Measurements from ENCODE around the gene CAMK2A. TPM values are rescaled to one million over a fixed set of nuclear protein-coding genes. Genes with fewer than 3 reads are reported as not detected.

CAMK2A gene
- total RNA-seq, 3 donors from 2014 or later (not counting 1 experiment from before 2014, with no cell fraction given): 0.38 TPM; not detected in 2

DNA sequence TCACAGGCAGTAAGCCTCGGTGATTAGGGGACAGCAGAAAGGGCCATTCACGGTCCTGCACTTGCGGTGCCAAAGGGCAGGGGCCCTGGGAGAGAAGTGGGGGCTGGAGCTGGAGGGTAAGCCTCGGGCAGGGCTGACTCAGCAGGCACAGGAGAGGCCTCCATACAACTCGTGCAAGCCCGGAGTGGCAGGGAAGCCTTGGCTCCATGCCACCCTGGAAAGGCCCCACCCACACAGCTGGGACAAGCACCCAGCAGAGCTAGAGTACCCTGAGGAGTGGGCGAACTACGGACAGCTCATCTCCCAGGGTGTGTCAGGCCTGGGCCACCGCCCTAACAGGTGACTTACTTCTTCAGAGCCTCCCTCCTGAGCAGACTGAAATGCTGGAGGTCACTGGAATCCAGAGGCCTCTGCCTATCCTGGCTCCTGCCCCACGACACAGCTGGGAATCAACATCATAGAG is 5.6 kb upstream of the CAMK2A start:
- no peaks in the 10 kb centered on the region for H3K4me1 Mint-ChIP-seq
- WGBS (ENCODE audit: insufficient coverage): 75% methylated on average over 10 of the region's 10 CpGs
- H3K4me3 ChIP-seq (ENCODE audit: low read length): no peak overlapping the region
- no peaks in the 10 kb centered on the region for H3K27me3 ChIP-seq (ENCODE audit: control insufficient read depth, insufficient read depth, low read length)
- TF ChIP-seq, protein P1, sequence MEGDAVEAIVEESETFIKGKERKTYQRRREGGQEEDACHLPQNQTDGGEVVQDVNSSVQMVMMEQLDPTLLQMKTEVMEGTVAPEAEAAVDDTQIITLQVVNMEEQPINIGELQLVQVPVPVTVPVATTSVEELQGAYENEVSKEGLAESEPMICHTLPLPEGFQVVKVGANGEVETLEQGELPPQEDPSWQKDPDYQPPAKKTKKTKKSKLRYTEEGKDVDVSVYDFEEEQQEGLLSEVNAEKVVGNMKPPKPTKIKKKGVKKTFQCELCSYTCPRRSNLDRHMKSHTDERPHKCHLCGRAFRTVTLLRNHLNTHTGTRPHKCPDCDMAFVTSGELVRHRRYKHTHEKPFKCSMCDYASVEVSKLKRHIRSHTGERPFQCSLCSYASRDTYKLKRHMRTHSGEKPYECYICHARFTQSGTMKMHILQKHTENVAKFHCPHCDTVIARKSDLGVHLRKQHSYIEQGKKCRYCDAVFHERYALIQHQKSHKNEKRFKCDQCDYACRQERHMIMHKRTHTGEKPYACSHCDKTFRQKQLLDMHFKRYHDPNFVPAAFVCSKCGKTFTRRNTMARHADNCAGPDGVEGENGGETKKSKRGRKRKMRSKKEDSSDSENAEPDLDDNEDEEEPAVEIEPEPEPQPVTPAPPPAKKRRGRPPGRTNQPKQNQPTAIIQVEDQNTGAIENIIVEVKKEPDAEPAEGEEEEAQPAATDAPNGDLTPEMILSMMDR (IDR thresholded peaks at IDR 0.05): no peak
- no peak overlapping the region for H3K27ac Mint-ChIP-seq
- H3K9me3 Mint-ChIP-seq: no peaks in the 10 kb centered on the region
- H3K4me1 ChIP-seq (ENCODE audit: control insufficient read depth, insufficient read depth, low read length): no peaks in the 10 kb centered on the region
- no peaks in the 10 kb centered on the region for H3K36me3 ChIP-seq (ENCODE audit: control insufficient read depth, insufficient read depth, low read length)
- intact Hi-C loops (cut with micrococcal nuclease): no loop called here
- H3K9me3 ChIP-seq (ENCODE audit: control insufficient read depth, insufficient read depth, low read length): no peaks in the 10 kb centered on the region
- DNase-seq: no peak
- H3K4me3 Mint-ChIP-seq: no peak overlapping the region
- H3K27me3 Mint-ChIP-seq (ENCODE audit: low read depth in 2 of 2): peaks cover 11 to 14% of the 10 kb centered on the region in 2 donors
- no peak overlapping the region for H3K27ac ChIP-seq (ENCODE audit: low read length)
- ATAC-seq: no peak
- H3K36me3 Mint-ChIP-seq: no peaks in the 10 kb centered on the region

DNA sequence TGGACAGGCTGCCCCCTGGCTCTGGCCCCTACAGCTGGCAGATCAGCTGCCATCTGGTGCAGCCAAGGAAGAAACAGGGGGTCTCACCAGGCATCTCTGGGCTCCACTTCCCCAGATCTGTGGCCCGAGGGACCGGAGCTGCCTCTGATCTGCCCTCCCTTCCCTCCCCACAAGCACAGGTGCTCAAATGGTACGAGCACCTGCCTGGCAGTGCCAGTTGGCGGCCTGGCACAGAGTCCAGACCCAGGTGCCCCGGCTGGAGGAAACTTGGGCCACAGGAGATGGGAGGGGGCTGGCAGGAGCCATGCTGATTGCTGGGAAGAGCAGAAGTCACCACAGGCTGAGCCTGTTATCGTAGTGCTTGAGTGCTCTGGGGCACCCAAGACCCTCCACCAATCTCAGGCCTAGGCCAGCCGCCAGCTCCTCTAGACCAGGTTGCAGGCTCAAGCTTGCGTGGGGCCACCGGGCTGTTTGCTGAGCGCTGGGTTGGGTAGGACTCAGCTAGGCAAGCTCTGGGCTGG is 5.0 kb upstream of the CAMK2A start:
- Mint-ChIP-seq H3K36me3 (no peaks in the 10 kb centered on the region), H3K9me3 (no peaks in the 10 kb centered on the region), H3K4me3 (no peak overlapping the region), H3K4me1 (no peaks in the 10 kb centered on the region), H3K27me3 (ENCODE audit: low read depth in 2 of 2) (peaks cover 8 to 13% of the 10 kb centered on the region in 2 donors), H3K27ac (no peak overlapping the region)
- intact Hi-C loops (cut with micrococcal nuclease): no loop called here
- TF ChIP-seq, protein P1 (IDR thresholded peaks at IDR 0.05): no peak
- Histone ChIP-seq H3K9me3 (ENCODE audit: control insufficient read depth, insufficient read depth, low read length) (no peaks in the 10 kb centered on the region), H3K27me3 (ENCODE audit: control insufficient read depth, insufficient read depth, low read length) (no peaks in the 10 kb centered on the region), H3K36me3 (ENCODE audit: control insufficient read depth, insufficient read depth, low read length) (no peaks in the 10 kb centered on the region), H3K4me1 (ENCODE audit: control insufficient read depth, insufficient read depth, low read length) (no peaks in the 10 kb centered on the region), H3K4me3 (ENCODE audit: low read length) (no peak overlapping the region), H3K27ac (ENCODE audit: low read length) (no peak overlapping the region)
- WGBS (ENCODE audit: insufficient coverage): 91% methylated on average over 10 of the region's 10 CpGs
- DNase-seq: no peak
- ATAC-seq: no peak

DNA sequence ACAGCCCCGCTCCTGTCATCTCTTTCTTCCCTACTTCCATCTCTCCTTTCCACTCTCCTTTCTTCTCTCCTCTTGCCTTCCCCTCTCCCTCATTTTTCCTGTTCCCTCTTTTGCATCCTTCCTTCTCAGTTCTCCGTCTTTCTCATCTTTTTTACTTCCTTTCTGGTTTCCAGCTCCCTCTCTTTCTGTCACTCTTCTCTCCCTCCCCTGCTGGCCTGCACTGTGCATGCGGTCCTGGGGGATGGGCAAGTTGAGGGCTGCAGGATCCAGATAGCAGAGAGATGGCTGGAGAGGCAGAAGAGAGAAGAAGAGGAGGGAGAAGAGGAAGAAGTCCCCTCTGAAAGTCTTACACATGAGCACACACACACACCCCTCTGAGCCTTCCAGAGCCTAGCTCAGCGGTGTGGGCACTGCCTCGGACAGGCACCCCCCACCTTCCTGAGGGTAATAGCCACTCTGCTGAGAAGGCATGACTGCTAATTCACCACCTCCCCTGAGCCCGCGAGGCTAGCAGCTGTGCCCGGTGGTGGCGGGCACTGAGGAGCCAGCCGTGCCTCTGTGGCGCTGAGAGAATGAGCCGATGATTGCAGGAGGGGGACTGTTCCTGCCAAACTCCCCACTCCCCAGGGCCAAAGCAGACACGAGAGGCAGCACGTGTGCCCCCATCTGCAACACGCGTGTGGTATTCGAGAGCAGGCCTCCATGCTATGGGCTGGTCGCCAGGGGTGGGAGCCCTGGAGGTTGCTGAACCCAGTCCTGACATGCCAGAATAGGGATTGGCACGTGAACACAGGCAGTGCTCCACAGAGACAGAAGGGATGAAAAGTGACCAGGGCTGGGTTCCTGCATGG is 3.7 kb upstream of the CAMK2A start:
- no peak overlapping the region for H3K4me3 ChIP-seq (ENCODE audit: low read length)
- TF ChIP-seq, protein P1 (IDR thresholded peaks at IDR 0.05): no peak
- H3K27ac ChIP-seq (ENCODE audit: low read length): no peak overlapping the region
- DNase-seq (no peak), ATAC-seq (no peak)
- no peaks in the 10 kb centered on the region for H3K4me1 Mint-ChIP-seq
- no peaks in the 10 kb centered on the region for H3K9me3 ChIP-seq (ENCODE audit: control insufficient read depth, insufficient read depth, low read length)
- no peak overlapping the region for H3K27ac Mint-ChIP-seq
- intact Hi-C loops (cut with micrococcal nuclease): no loop called here
- no peaks in the 10 kb centered on the region for H3K36me3 Mint-ChIP-seq
- H3K9me3 Mint-ChIP-seq: no peaks in the 10 kb centered on the region
- H3K36me3 ChIP-seq (ENCODE audit: control insufficient read depth, insufficient read depth, low read length): no peaks in the 10 kb centered on the region
- H3K4me3 Mint-ChIP-seq: no peak overlapping the region
- peaks cover 9 to 13% of the 10 kb centered on the region in 2 donors for H3K27me3 Mint-ChIP-seq (ENCODE audit: low read depth in 2 of 2)
- no peaks in the 10 kb centered on the region for H3K4me1 ChIP-seq (ENCODE audit: control insufficient read depth, insufficient read depth, low read length)
- WGBS (ENCODE audit: insufficient coverage): 85% methylated on average over 18 of the region's 19 CpGs
- H3K27me3 ChIP-seq (ENCODE audit: control insufficient read depth, insufficient read depth, low read length): no peaks in the 10 kb centered on the region
